GM12875 (cell line): Measurements from ENCODE around the gene C12orf42.

Experiments
- H3K4me3 ChIP-seq: one replicate; pipeline ENCODE4 v1.5.1; 2011; ENCODE audit warnings: low read depth, low read length, control low read depth
- CTCF ChIP-seq: IDR thresholded peaks from 2 replicates; pipeline ENCODE4 v1.5.1; 2011; ENCODE audit warnings: low read depth, mild to moderate bottlenecking, control low read depth, inconsistent platforms, low read length, moderate library complexity, borderline replicate concordance; ENCODE audit not compliant: insufficient read depth

C12orf42 gene

GRCh38 chr12:103524238-103524875 is 28.6 kb upstream of the C12orf42 start:
- H3K4me3 ChIP-seq = no peak overlapping the region
- no peak for TF ChIP-seq CTCF

DNA sequence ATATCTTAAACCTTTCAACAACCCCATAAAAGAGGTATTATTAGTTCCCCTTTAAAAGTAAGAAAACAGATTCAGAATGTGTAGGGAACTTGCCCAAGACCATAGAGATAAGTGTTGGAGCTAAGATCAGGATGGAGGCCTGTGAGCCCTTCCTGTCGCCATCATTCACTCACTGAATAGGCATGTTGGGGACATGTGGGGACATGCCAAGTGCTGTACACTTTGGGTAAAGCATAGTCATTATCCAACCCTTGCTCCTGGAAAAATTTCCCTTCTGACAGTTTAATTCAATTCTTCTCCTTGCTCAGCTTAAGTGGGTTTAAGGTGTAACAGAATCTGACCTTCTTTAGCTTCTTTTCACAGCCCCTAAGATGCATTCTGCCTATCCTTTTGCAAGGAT is 28.0 kb upstream of the C12orf42 start:
- no peak overlapping the region for H3K4me3 ChIP-seq
- no peak for TF ChIP-seq CTCF

DNA sequence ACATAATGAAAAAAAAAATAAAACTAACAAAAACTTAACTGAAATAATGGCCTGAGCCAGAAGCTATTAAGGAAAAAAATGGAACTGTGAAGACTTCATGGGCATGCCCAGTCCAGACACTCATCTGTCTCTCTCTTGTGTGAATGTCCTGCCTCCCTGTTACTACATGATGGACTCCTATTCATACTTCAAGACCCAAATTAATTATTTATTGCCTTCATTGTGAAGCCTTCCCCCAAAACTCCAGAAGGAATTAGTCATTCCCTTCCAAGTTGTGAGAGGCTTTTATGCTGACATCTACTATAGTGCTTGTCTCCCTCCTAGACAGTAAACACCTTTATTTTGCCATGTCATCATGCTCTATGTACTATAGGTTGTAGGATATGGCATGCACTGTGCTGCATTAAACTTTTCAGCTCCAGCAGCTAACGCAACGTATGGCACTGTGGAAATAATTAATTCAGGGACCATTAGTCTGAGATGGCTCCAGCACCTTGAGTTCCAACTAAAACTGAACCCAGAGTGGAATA is 25.0 kb upstream of the C12orf42 start:
- no peak for TF ChIP-seq CTCF
- H3K4me3 ChIP-seq = no peak overlapping the region

GRCh38 chr12:103519632-103520031 is 23.9 kb upstream of the C12orf42 start:
- no peak overlapping the region for H3K4me3 ChIP-seq
- TF ChIP-seq CTCF = no peak

DNA sequence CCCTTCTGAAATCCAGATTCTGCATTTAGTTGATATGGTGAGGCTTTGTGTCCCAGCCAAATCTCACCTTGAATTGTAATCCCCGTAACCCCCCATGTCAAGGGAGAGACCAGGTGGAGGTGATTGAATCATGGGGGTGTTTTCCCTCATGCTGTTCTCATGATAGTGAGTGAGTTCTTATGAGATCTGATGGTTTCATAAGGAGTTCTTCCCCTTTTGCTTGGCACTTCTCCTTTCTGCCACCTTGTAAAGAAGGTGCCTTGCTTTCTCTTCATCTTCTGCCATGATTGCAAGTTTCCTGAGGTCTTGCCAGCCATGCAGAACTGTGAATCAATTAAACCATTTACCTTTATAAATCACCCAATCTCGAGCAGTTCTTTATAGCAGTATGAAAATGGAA is 23.1 kb upstream of the C12orf42 start:
- no peak for TF ChIP-seq CTCF
- no peak overlapping the region for H3K4me3 ChIP-seq

DNA sequence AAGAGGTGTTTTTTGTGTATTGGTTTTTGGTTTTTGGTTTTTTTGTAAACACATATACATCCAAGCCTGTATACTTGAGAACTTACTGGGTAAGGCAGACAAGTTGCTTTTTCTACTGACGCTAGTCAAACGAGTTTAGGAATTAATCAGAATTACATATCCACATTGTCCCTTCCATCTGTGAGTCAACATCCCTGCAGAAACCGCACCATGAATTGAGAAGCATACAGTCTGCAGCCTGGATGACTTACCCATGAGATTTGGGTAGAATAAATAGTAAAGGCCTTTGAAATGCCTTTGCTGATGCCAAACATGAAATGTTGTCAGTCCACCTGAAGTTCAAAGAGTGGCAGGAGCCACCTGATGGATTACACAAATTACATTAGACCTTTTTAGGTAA is 21.4 kb upstream of the C12orf42 start:
- H3K4me3 ChIP-seq = no peak overlapping the region
- TF ChIP-seq CTCF = no peak

- no peak overlapping the region for H3K4me3 ChIP-seq
- TF ChIP-seq CTCF = no peak
Observed at GRCh38 chr12:103515341-103515740, 19.6 kb upstream of the C12orf42 start.
